Measurements from ENCODE around the gene STXBP2. TPM values are rescaled to one million over a fixed set of nuclear protein-coding genes. Genes with fewer than 3 reads are reported as not detected.
A peak's percentile ranks its signal among the peaks of the same experiment; 100 is the strongest.

Gene STXBP2
- total and polyA plus RNA-seq, 4 donors, result 80.3 to 455 (median 195) TPM

GRCh38 chr19:7636317-7636690 is 606 bp upstream of the STXBP2 start:
- TF ChIP-seq, protein P1, sequence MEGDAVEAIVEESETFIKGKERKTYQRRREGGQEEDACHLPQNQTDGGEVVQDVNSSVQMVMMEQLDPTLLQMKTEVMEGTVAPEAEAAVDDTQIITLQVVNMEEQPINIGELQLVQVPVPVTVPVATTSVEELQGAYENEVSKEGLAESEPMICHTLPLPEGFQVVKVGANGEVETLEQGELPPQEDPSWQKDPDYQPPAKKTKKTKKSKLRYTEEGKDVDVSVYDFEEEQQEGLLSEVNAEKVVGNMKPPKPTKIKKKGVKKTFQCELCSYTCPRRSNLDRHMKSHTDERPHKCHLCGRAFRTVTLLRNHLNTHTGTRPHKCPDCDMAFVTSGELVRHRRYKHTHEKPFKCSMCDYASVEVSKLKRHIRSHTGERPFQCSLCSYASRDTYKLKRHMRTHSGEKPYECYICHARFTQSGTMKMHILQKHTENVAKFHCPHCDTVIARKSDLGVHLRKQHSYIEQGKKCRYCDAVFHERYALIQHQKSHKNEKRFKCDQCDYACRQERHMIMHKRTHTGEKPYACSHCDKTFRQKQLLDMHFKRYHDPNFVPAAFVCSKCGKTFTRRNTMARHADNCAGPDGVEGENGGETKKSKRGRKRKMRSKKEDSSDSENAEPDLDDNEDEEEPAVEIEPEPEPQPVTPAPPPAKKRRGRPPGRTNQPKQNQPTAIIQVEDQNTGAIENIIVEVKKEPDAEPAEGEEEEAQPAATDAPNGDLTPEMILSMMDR (IDR thresholded peaks at IDR 0.05; ENCODE audit: control extremely low read depth, extremely low read depth), result no peak
- WGBS, 2 donors, result 68 to 70% methylated on average over 16 of the region's 16 CpGs
- H3K27me3 ChIP-seq (ENCODE audit: control insufficient read depth in 3 of 3, insufficient read depth in 3 of 3, low read length in 2 of 3), result peaks cover 0 to 3% (median 0%) of the 10 kb centered on the region in 3 donors
- H3K4me3 ChIP-seq, result no peak overlapping the region
- peaks cover 0 to 12% (median 3%) of the 10 kb centered on the region in 4 donors for H3K36me3 ChIP-seq (ENCODE audit: control insufficient read depth in 4 of 4, insufficient read depth in 4 of 4, low read length in 4 of 4)
- DNase-seq, result no peak
- peaks cover 0 to 12% (median 0%) of the 10 kb centered on the region in 5 donors for H3K4me1 ChIP-seq (ENCODE audit: control insufficient read depth in 5 of 5, insufficient read depth in 5 of 5, low read length in 5 of 5)
- no peak for ATAC-seq (ENCODE audit: insufficient read depth, low FRiP score)
- peak overlapping the region in 1 of 2 donors; percentile 60 for H3K27ac ChIP-seq (ENCODE audit: low read depth in 1 of 2, low read length in 1 of 2)
- H3K9me3 ChIP-seq (ENCODE audit: control insufficient read depth in 4 of 4, insufficient read depth in 3 of 4, low read length in 3 of 4), result peaks cover 0 to 2% (median 0%) of the 10 kb centered on the region in 4 donors
- H3K9ac ChIP-seq (ENCODE audit: insufficient read depth in 1 of 2, low read length in 2 of 2), result no peak overlapping the region

DNA sequence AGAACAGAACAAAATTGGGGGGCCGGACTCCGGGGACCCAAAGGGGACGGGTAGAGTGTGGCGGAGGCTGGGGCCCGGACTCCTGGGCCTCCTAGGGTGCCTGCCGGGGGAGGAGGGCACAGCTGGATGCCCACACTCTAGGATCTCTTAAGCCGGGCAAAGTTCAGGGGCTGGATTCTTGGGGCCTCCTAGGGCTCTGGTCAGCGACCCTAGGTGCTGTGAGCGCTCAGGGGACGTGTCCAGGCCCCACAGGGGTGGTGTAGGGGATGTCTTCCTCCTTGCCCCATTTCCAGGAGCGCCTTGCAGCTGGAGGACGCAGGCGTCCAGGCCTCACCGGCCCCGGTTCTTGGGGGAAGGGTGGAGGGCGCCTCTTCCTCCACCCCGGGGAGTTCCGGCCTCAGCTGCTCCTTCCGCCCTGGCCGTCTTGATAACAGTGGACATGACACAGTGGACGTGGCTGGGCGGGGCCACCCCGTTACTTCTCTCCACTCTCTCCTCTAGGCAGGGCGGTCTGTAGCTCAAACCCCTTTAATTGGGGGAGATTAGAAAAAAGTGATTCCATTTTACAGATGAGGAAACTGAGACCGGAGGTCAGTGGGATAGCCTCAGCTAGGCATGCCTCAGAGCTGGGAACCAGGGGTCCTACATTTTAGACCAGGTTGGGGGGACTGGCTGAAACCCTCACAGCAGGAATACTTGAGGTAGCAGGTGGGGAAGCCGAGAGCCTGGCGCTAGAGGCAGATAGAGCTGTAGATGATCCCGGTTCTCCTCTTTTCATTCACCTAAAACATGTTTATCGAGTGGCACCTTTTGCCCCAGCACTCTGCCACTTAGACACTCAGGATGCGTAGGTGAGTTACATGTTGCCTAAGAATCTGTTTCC is 705 bp downstream of the STXBP2 start:
- Histone ChIP-seq H3K27ac (ENCODE audit: low read depth in 1 of 2, low read length in 1 of 2) (peak overlapping the region in 1 of 2 donors; percentile 86), H3K9ac (ENCODE audit: insufficient read depth in 1 of 2, low read length in 2 of 2) (peak overlapping the region; percentile 1 to 37), H3K36me3 (ENCODE audit: control insufficient read depth in 4 of 4, insufficient read depth in 4 of 4, low read length in 4 of 4) (peaks cover 0 to 9% (median 3%) of the 10 kb centered on the region in 4 donors), H3K4me3 (peak overlapping the region; percentile 51), H3K9me3 (ENCODE audit: control insufficient read depth in 4 of 4, insufficient read depth in 3 of 4, low read length in 3 of 4) (peaks cover 0 to 2% (median 0%) of the 10 kb centered on the region in 4 donors), H3K27me3 (ENCODE audit: control insufficient read depth in 3 of 3, insufficient read depth in 3 of 3, low read length in 2 of 3) (peaks cover 0 to 3% (median 0%) of the 10 kb centered on the region in 3 donors), H3K4me1 (ENCODE audit: control insufficient read depth in 5 of 5, insufficient read depth in 5 of 5, low read length in 5 of 5) (peaks cover 0 to 12% (median 0%) of the 10 kb centered on the region in 5 donors)
- 26 to 29% methylated on average over 30 of the region's 30 CpGs for WGBS, 2 donors
- TF ChIP-seq, protein P1 (IDR thresholded peaks at IDR 0.05; ENCODE audit: control extremely low read depth, extremely low read depth), result no peak
- DNase-seq (no peak), ATAC-seq (ENCODE audit: insufficient read depth, low FRiP score) (peak; percentile 70)

GRCh38 chr19:7638802-7639465 is 2.0 kb downstream of the STXBP2 start:
- Histone ChIP-seq H3K4me1 (ENCODE audit: control insufficient read depth in 5 of 5, insufficient read depth in 5 of 5, low read length in 5 of 5) (peaks cover 0 to 16% (median 0%) of the 10 kb centered on the region in 5 donors), H3K27ac (ENCODE audit: low read depth in 1 of 2, low read length in 1 of 2) (no peak overlapping the region), H3K9ac (ENCODE audit: insufficient read depth in 1 of 2, low read length in 2 of 2) (no peak overlapping the region), H3K27me3 (ENCODE audit: control insufficient read depth in 3 of 3, insufficient read depth in 3 of 3, low read length in 2 of 3) (peaks cover 0 to 3% (median 0%) of the 10 kb centered on the region in 3 donors), H3K4me3 (no peak overlapping the region), H3K36me3 (ENCODE audit: control insufficient read depth in 4 of 4, insufficient read depth in 4 of 4, low read length in 4 of 4) (peaks cover 0 to 10% (median 3%) of the 10 kb centered on the region in 4 donors), H3K9me3 (ENCODE audit: control insufficient read depth in 4 of 4, insufficient read depth in 3 of 4, low read length in 3 of 4) (peaks cover 0 to 2% (median 0%) of the 10 kb centered on the region in 4 donors)
- ATAC-seq (ENCODE audit: insufficient read depth, low FRiP score) (no peak), DNase-seq (no peak)
- 73 to 87% methylated on average over 12 of the region's 12 CpGs for WGBS, 2 donors
- TF ChIP-seq, protein P1 (IDR thresholded peaks at IDR 0.05; ENCODE audit: control extremely low read depth, extremely low read depth), result no peak
